ENCODE measurements around the gene DTX3L.

DTX3L gene

GRCh38 chr3:122564155-122564912 is at the start of gene DTX3L, which contains the start of gene PARP9:
Gene DTX3L, plus strand, starts transcription at chr3:122564338. Its CDS starts 89 bp downstream, at chr3:122564427.
Gene PARP9, minus strand, starts transcription at chr3:122564300. Its CDS starts 4,680 bp downstream, at chr3:122559620.
- peak; percentile 68 for DNase-seq (ENCODE audit: low read depth)

- DNase-seq (ENCODE audit: low read depth) = no peak
Measured at GRCh38 chr3:122515020-122515468, 49.1 kb upstream of the DTX3L start.

GRCh38 chr3:122515870-122516269 is 48.3 kb upstream of the DTX3L start:
- DNase-seq (ENCODE audit: low read depth) = no peak

- DNase-seq (ENCODE audit: low read depth) = no peak
Measured at GRCh38 chr3:122516846-122517360, 47.2 kb upstream of the DTX3L start.

GRCh38 chr3:122519693-122520092 is 44.4 kb upstream of the DTX3L start:
- peak; percentile 43 for DNase-seq (ENCODE audit: low read depth)

GRCh38 chr3:122520861-122521260 is 43.3 kb upstream of the DTX3L start:
- no peak for DNase-seq (ENCODE audit: low read depth)

GRCh38 chr3:122523317-122523716 is 40.8 kb upstream of the DTX3L start:
- DNase-seq (ENCODE audit: low read depth) = no peak

GRCh38 chr3:122530164-122530563 is 34.0 kb upstream of the DTX3L start:
- no peak for DNase-seq (ENCODE audit: low read depth)

GRCh38 chr3:122533480-122533879 is 30.7 kb upstream of the DTX3L start:
- DNase-seq (ENCODE audit: low read depth) = no peak

- DNase-seq (ENCODE audit: low read depth) = peak; percentile 24
Measured at GRCh38 chr3:122533931-122534334, 30.2 kb upstream of the DTX3L start.

- DNase-seq (ENCODE audit: low read depth) = no peak
Measured at GRCh38 chr3:122535964-122536631, 28.0 kb upstream of the DTX3L start.

- DNase-seq (ENCODE audit: low read depth) = no peak
Measured at GRCh38 chr3:122536632-122537001, 27.5 kb upstream of the DTX3L start.

GRCh38 chr3:122538956-122539490 is 25.1 kb upstream of the DTX3L start:
- DNase-seq (ENCODE audit: low read depth) = no peak

- no peak for DNase-seq (ENCODE audit: low read depth)
Measured at GRCh38 chr3:122546151-122546550, 18.0 kb upstream of the DTX3L start.

GRCh38 chr3:122548076-122548475 is 16.1 kb upstream of the DTX3L start:
- no peak for DNase-seq (ENCODE audit: low read depth)

GRCh38 chr3:122548619-122549018 is 15.5 kb upstream of the DTX3L start:
- DNase-seq (ENCODE audit: low read depth) = no peak

GRCh38 chr3:122553171-122553570 is 11.0 kb upstream of the DTX3L start:
- DNase-seq (ENCODE audit: low read depth) = no peak

- no peak for DNase-seq (ENCODE audit: low read depth)
Measured at GRCh38 chr3:122555275-122556071, 8.7 kb upstream of the DTX3L start.

- DNase-seq (ENCODE audit: low read depth) = no peak
Measured at GRCh38 chr3:122557356-122557755, 6.8 kb upstream of the DTX3L start.

- no peak for DNase-seq (ENCODE audit: low read depth)
Measured at GRCh38 chr3:122558605-122559004, 5.5 kb upstream of the DTX3L start.

- DNase-seq (ENCODE audit: low read depth) = no peak
Measured at GRCh38 chr3:122559906-122560305, 4.2 kb upstream of the DTX3L start.

GRCh38 chr3:122560680-122561079 is 3.5 kb upstream of the DTX3L start:
- peak; percentile 33 for DNase-seq (ENCODE audit: low read depth)
